ENCODE data around the gene HEATR5A.
A peak's percentile ranks its signal among the peaks of the same experiment; 100 is the strongest.

- peak in 1 of 6 experiments; percentile 32 for TF ChIP-seq CTCF (IDR thresholded peaks at IDR 0.05)
- TF ChIP-seq POLR2A (IDR thresholded peaks at IDR 0.05): no peak
Measured at GRCh38 chr14:31307198-31307597, 113.2 kb downstream of the HEATR5A start.

All from esophagus squamous epithelium (tissue), 4 donors.